ENCODE results near the gene AJAP1. TPM values are rescaled to one million over a fixed set of nuclear protein-coding genes. Genes with fewer than 3 reads are reported as not detected.

The AJAP1 gene, protein sequence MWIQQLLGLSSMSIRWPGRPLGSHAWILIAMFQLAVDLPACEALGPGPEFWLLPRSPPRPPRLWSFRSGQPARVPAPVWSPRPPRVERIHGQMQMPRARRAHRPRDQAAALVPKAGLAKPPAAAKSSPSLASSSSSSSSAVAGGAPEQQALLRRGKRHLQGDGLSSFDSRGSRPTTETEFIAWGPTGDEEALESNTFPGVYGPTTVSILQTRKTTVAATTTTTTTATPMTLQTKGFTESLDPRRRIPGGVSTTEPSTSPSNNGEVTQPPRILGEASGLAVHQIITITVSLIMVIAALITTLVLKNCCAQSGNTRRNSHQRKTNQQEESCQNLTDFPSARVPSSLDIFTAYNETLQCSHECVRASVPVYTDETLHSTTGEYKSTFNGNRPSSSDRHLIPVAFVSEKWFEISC
- total RNA-seq (1 to 10 TPM in 2 of 9 donors, under 1 TPM in 7; 0.32 to 2.2 (median 0.50) TPM), polyA plus RNA-seq (under 1 TPM; 0.07 to 0.32 (median 0.20) TPM)
- long read RNA-seq, donor 1 = 0 reads
- long read RNA-seq, donor 2 = 0 reads
- long read RNA-seq, donor 3 = 0 reads
- long read RNA-seq, donor 4 = 0 reads
- long read RNA-seq, donor 5 = 0 reads
- long read RNA-seq, donor 6 = 0 reads
- long read RNA-seq, donor 7 = 0 reads
- long read RNA-seq, donor 8 = 0 reads
- long read RNA-seq, donor 9 = 0 reads
- long read RNA-seq, donor 10 = 0 reads

DNA sequence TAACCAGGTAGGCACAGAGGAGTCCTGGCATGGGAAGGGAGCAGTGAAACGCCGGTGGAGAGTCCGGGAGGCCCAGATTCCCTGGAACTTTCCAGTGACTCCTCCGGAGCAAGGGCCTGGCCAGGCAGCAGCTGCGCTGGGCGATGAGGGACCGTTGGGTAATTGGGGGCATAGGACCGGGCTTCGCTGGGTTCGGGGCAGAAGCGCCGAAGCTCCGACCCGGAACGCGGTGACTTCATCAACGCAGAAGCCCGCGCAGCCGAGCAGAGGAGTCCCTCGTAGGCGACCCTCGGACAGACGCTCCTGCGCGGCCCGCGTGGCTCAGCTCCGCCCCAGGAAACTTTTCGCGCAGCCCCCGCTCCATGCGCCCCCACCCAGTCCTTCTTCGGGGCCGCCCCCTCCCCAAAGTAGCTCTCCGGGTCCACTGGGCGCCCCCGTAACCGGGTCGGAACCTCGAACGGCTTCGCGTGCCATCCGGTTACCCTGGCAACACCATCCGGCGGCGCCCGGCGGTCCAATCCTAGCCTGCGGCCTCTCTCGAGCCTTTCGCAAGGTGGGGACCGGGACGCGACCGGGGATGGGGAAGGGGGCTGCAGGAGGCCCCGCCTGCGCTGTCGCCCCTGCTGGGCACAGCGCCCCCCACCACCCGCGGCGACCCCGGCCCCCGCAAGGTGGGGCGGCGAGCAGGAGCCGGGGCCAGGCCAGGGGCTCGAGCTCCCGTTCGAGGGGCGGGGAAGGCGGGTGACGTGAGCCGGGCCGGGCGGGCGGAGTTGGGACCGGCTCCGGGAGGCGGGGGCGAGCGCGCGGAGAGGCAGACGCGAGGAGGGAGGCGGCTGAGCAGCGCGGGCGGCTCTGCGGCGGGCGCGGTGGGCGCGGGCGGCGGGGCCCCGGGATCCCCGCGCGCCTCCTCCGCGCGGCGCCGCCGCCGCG lies at the start of gene AJAP1:
AJAP1 (plus strand) TSS at position 814 of the 930 bp plus-strand sequence. CDS start 817 bp downstream, outside the sequence.
- DNase-seq = no peak
- no peak within 1 kb of the TSS for H3K27ac ChIP-seq
- 2 to 3% (median 3%) methylated on average over 18 to 112 of the region's 112 CpGs for WGBS, 4 donors
- peaks cover 32% of the 10 kb centered on the region for H3K27me3 ChIP-seq
- intact Hi-C loops (cut with DNase I) = loop anchor here in 1 of 2 donors (10.0 kb wide), 1 partner anchor 471 kb away; no protein-coding TSS in a partner anchor
- H3K4me1 ChIP-seq (replicated peaks in 1 of 2) = no peaks in the 10 kb centered on the region
- no peak within 1 kb of the TSS for H3K4me3 ChIP-seq
- no peaks in the 10 kb centered on the region for H3K9me3 ChIP-seq (replicated peaks in 1 of 3)
- TF ChIP-seq POLR2A (IDR thresholded peaks at IDR 0.05) = no peak
- TF ChIP-seq, protein P1, sequence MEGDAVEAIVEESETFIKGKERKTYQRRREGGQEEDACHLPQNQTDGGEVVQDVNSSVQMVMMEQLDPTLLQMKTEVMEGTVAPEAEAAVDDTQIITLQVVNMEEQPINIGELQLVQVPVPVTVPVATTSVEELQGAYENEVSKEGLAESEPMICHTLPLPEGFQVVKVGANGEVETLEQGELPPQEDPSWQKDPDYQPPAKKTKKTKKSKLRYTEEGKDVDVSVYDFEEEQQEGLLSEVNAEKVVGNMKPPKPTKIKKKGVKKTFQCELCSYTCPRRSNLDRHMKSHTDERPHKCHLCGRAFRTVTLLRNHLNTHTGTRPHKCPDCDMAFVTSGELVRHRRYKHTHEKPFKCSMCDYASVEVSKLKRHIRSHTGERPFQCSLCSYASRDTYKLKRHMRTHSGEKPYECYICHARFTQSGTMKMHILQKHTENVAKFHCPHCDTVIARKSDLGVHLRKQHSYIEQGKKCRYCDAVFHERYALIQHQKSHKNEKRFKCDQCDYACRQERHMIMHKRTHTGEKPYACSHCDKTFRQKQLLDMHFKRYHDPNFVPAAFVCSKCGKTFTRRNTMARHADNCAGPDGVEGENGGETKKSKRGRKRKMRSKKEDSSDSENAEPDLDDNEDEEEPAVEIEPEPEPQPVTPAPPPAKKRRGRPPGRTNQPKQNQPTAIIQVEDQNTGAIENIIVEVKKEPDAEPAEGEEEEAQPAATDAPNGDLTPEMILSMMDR (IDR thresholded peaks at IDR 0.05) = no peak
- no peaks in the 10 kb centered on the region for H3K36me3 ChIP-seq (replicated peaks in 1 of 2)

DNA sequence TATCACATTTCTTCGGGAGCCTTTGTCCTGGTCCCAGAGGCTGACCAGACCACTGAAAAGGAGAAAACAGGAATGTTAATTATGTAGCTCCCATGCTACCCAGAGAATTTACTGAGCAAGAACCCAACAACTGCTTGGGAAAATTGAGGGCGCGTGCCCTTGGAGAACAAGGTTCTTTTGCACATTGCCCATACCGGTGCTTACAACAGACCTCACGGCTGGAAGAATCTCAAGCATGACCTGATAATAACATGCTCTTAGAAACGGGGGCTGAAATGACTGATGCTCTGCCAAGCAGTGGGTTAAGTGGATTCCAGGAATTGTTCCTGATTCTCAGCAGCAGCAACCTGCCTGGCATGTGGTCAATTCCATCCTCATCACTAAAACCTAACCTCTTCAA lies 49.3 kb upstream of the AJAP1 start:
- Histone ChIP-seq H3K27ac (no peak overlapping the region), H3K4me1 (replicated peaks in 1 of 2) (no peaks in the 10 kb centered on the region), H3K36me3 (replicated peaks in 1 of 2) (no peaks in the 10 kb centered on the region), H3K9me3 (replicated peaks in 1 of 3) (no peaks in the 10 kb centered on the region), H3K27me3 (peaks cover 5% of the 10 kb centered on the region), H3K4me3 (no peak overlapping the region)
- DNase-seq = no peak
- intact Hi-C loops (cut with DNase I) = no loop called here
- TF ChIP-seq POLR2A (IDR thresholded peaks at IDR 0.05) = no peak
- TF ChIP-seq, protein P1 (IDR thresholded peaks at IDR 0.05) = no peak
- 38 to 46% (median 41%) methylated on average over 6 of the region's 6 CpGs for WGBS, 4 donors

- Histone ChIP-seq H3K9me3 (replicated peaks in 1 of 3) (no peaks in the 10 kb centered on the region), H3K27me3 (no peaks in the 10 kb centered on the region), H3K27ac (no peak overlapping the region), H3K4me3 (no peak overlapping the region), H3K36me3 (replicated peaks in 1 of 2) (no peaks in the 10 kb centered on the region), H3K4me1 (replicated peaks in 1 of 2) (no peaks in the 10 kb centered on the region)
- intact Hi-C loops (cut with DNase I) = no loop called here
- peak in 1 of 7 donors; percentile 51 for DNase-seq
- WGBS, 4 donors = 59 to 73% (median 66%) methylated on average over 19 to 24 of the region's 24 CpGs
- TF ChIP-seq POLR2A (IDR thresholded peaks at IDR 0.05) = no peak
- TF ChIP-seq, protein P1 (IDR thresholded peaks at IDR 0.05) = no peak
Measured at GRCh38 chr1:4611563-4612341, 42.7 kb upstream of the AJAP1 start.
